ENCODE results near the gene HYAL2.

DNA sequence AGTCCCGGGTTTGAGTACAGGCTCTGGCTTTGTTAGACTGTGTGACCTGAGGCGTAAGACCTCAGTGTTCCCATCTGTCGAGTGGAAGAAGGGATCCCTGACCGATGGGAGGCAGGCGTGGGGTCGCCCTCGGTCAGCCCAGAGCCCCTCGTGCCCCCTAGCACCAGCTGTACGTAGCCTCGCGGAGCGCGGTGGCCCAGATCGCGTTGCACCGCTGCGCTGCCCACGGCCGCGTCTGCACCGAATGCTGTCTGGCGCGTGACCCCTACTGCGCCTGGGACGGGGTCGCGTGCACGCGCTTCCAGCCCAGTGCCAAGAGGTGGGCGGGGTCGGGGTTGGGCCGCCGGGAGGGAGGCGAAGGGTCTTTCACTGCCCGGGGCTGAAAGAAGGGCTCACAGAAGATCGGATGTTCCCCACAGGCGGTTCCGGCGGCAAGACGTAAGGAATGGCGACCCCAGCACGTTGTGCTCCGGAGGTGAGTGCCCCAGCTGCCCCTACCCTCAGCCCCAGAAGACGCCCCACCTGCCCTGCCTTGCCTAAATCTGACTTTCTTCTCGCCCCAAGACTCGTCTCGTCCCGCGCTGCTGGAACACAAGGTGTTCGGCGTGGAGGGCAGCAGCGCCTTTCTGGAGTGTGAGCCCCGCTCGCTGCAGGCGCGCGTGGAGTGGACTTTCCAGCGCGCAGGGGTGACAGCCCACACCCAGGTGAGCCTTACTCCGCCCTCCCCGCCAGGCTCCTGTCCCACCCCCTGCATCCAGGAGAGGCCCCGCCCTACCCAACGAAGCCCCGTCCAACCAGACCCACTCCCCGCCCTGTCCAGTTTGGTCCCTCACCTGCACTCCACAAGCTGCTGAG is 47.2 kb downstream of the HYAL2 start:
- TF ChIP-seq POLR2A (IDR thresholded peaks at IDR 0.05; ENCODE audit: extremely low read depth, insufficient read length), result no peak
- TF ChIP-seq CTCF (IDR thresholded peaks at IDR 0.05; ENCODE audit: low read depth, low read length), result no peak

All from NB4 (cell line).